HL-60/S4 treated with phorbol 12-myristate 13-acetate at 8.2 ng/mL for 4 days and 3 days (cell line): ENCODE results near the gene PGLYRP3.

ENCODE experiments used
- in situ Hi-C: fragments of 300-500 bp; cut with MboI; formaldehyde crosslinking; loops from 2 replicates; pipeline ENCODE4 v1.15.0; 2022; ENCODE audit warnings: low sequenced_read_pairs

PGLYRP3 gene

DNA sequence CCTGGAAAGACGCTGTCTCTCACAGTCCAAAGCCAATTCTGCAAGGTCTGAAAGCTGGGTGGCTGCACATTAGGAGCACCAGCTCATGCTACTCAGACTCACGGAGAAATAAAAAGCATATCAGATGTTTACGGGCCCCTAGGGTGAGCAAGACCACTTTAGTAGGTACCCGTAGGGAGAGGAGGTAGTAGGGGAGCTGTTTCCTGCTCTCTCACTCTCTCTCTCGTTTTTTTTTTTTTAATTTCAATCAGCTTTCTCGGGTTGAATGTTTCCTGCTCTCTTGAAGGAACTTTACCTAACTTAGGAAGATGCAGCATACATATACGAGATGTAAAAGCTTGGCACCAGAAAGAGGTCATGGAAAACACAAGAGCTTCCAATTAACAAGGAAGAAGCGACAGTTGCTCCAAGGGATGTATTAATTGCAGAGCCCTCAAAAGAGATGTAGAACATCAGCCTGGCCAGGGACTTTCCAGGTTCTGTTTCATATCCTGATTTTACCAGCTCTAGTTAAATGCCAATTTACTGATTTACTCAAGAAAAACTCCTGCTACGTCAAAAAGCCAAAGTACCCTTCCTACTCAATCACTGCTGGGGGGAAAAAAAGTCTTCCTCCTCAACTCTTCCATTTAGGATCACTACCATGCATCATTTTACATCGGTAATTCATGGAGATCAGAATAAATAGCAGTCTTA, 50.1 kb downstream of the PGLYRP3 start:
- in situ Hi-C loops, result no loop called here

DNA sequence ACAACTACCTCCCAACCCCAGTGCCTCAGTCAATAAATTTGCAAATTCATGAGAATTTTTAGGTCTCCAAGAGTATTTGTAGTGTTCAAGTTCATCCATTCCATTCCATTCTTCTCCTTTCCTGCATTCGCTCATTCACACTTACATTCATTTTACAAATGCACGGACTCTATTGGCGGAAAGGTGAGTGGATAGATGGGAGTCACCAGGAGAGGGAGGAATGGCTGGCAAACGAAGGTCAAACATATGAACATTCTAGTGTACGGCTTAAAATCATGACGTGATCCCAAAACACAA, 50.7 kb downstream of the PGLYRP3 start:
- in situ Hi-C loops, result no loop called here

DNA sequence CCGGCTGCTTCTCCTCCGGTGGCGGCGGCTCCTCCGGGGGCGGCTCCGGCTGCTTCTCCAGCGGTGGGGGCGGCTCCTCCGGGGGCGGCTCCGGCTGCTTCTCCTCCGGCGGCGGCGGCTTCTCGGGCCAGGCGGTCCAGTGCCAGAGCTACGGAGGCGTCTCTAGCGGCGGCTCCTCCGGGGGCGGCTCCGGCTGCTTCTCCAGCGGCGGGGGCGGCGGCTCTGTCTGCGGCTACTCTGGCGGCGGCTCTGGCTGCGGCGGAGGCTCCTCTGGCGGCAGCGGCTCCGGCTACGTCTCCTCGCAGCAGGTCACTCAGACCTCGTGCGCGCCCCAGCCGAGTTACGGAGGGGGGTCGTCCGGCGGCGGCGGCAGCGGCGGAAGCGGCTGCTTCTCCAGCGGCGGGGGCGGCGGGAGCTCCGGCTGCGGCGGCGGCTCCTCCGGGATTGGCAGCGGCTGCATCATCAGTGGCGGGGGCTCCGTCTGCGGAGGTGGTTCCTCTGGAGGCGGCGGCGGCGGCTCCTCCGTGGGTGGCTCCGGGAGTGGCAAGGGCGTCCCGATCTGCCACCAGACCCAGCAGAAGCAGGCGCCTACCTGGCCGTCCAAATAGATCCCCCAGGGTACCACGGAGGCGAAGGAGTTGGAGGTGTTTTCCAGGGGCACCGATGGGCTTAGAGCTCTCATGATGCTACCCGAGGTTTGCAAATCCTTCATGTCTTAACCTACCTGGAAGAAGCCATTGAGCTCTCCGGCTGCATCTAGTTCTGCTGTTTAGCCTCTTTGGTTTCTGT, 51.3 kb downstream of the PGLYRP3 start:
- in situ Hi-C loops, result no loop called here

DNA sequence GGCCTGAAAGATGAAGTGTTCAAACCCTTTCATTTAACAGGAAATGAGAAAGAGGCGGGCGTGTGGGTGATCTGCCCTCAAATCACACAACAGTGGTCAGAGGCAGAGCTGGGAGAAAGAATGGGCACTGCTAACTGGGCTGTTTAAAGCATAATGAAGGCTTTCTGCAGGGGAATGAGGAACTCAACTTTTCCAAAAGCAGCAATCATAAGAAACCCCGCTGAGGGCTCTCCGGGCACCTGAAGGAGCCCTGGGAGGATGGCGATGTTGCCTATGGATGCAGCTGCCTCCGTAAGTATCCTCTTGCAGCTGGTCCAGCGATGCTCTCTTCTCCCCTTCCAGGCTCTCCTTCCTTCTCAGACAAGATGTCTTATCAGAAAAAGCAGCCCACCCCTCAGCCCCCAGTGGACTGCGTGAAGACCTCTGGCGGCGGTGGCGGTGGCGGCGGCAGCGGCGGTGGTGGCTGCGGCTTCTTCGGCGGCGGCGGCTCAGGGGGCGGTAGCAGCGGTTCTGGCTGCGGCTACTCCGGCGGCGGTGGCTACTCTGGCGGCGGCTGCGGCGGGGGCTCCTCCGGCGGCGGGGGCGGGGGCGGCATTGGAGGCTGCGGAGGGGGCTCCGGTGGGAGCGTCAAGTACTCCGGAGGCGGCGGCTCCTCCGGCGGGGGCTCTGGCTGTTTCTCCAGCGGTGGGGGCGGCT, 52.0 kb downstream of the PGLYRP3 start:
- in situ Hi-C loops, result no loop called here

DNA sequence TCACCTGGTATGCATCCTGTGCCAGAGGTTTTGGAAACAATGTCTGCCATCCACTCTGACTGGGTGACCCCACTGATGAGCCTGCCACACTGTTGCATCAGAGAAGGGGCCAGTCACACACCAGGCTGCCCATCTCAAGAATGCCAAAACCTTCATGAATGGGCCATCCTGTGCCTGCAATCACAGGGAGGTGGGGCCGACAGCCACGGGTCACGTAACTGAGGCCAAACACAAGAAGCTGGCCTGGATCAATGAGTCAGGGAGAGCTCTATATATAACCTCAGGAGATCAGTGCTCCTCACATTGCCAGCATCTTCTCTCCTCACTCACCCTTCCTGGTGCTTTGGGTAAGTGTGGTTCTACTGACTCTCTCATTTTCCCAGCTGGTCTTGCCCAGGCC, 53.4 kb downstream of the PGLYRP3 start, which contains the start of gene LORICRIN:
LORICRIN (plus strand) TSS at position 301 of the 400 bp plus-strand sequence. CDS start 1,263 bp downstream, outside the sequence.
- in situ Hi-C loops, result no loop called here

DNA sequence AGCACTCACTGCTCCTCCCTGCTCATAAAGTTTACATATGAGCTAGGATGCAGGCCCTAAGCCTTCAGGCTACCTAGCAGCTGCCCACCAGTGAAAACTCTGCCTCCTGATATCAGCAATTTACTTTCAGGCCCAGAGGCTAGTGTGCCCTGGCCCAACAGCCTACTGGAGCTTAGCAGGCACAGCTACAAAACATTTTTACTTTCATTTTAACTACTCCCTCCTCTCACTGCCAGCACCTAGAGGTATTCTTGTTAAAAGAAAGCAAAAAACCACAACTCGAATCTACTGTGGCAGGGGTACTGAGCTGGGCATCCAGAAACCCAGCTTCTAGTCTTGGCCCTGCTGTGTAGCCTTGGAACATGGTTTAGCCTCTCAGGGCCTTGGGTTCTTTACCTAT, 59.1 kb downstream of the PGLYRP3 start:
- in situ Hi-C loops, result no loop called here

DNA sequence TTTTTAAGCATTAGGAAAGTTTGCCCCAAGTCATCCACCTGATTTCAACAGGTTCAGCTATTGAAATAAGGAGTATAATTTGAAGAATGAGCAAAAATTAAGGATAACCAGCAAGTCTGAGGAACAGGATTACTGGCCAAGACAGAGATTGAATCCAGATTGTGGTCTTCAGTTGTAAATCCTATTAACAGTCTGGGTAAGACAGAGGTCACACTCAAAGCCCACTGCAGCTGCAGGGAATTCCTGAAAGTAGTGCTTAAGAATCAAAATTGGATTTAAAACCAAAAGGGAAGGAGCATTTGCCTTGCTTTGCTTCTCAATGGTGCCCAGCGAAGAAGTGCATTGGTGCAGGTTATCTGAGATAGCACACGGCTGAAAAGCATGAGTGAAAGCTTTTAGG, 59.7 kb downstream of the PGLYRP3 start:
- in situ Hi-C loops, result no loop called here

DNA sequence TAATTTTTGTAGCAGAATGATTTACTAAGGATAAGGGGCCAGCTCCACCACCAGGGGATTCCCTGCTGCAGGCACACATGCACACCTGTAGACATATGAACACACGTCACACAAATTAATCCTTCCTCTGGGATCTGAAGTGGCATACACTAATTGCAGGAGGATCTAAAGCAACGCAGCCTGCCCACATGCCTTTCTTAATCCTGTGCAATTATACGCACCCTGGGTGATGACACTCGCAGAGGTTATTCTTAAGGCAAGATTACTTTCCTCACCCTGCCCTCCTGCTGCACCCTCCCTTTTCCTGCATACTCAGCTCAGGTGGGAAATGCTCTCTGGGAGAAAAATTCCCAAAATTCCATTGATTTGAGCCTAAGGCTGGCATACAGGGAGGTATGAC, 60.8 kb downstream of the PGLYRP3 start:
- in situ Hi-C loops, result no loop called here

DNA sequence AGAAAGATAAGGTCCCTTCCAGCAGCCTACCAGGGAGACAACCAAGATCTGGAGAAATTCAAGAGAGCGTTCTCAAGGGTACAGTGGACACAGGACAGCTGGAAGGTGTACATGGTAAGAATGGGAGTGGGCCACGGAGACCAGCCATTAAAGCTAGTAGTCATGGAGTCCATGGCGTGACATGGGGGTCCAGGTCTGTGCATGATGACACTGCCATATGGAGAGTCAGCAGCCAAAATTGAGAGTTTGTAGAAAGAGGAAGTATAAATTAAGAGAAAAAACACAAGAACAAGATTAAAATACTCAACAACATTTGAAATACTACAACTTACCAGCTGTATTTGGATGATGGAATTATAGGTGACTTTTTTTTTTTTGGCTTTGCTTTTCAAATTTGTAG, 61.2 kb downstream of the PGLYRP3 start:
- in situ Hi-C loops, result no loop called here

DNA sequence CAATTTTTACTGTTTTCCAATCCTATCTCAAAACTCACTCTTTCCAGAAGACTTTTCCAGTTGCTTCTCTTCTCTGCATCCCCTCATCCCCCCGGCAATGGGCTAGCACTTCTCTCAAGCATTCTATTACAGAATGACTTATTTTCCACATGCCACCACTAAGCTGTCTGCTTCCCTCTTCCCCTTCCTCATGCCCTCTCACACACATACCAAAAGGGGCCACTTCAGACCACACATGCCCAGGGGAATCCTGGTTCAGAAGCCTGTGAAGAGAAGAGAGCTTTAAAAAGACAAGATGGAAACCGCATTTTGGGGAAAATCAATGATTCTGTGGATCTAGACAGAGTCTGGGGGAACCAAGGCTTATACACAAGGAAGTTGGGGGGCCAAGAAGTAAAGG, 61.7 kb downstream of the PGLYRP3 start:
- in situ Hi-C loops, result no loop called here

DNA sequence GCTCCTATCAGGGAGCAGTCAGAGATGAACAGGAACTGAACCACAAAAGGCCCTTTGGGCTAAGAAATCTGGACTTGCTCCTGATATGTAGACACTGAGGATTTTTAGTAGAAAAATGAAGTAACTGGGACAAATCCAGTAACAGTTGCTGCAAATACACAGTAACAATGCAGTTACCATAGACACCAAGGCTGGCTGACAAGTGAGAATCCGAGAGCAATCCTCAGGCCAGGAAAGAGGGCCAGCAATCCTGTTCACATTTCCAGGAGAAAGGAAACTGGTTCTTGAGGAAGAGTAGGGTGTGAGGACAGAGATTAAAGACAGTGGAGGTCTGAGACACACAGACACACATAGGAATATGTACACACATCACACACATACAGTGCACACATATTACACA, 62.6 kb downstream of the PGLYRP3 start:
- in situ Hi-C loops, result no loop called here

DNA sequence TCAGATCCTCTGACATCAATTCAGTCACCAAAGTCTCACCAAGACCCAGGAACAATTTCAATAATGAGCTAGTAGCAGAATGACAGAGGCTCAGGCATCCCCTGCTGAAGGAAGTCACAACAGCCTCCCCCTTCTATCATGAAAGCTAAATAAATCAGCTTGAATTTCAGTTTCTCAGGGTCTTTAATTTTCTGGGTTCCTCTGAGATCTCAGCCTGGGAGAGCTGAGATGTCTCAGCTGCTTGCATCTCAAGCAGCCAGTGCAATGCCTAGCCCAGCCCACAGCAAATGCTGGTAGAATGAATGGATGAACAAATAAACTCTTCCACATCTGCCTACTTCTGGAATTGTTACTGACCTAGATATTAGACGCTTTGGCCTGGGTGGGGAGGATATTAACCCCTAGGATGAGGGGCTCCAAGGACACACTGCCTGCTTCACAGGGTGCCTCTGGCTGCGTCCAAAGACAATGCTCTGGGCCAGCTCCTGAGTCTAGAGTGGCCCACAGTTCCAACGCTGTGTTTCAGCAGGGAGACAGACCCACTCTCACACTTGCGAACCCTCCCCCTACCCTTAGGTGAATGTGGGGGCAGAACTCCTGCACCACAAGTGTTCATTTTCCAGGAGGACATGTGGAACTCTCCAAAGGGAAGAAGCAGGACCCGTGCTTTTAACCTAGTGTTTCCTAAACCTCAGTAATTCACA, 64.4 kb downstream of the PGLYRP3 start:
- in situ Hi-C loops, result no loop called here
